GM19397 (cell line): ENCODE results near the gene LILRB3.
"Not testable (repeated sequence)": the region's sequence is repeated elsewhere in the genome, so short reads cannot be mapped to it uniquely, and the experiment has no call there.

Experiments
- ATAC-seq: cut with Tn5 transposase; IDR thresholded peaks from one replicate; pipeline ENCODE4 v1.9.1; 2021; ENCODE audit warnings: mild to moderate bottlenecking, moderate library complexity; ENCODE audit not compliant: unreplicated experiment

Gene LILRB3

GRCh38 chr19:54243809-54244208 lies 21.0 kb upstream of the LILRB3 start:
- ATAC-seq: not testable (repeated sequence)

- not testable (repeated sequence) for ATAC-seq
These were observed 19.8 kb upstream of the LILRB3 start, which contains the start of gene LILRA6 for GRCh38 chr19:54242646-54243045. LILRA6 (minus strand) TSS chr19:54242790.

GRCh38 chr19:54242234-54242633 lies 19.4 kb upstream of the LILRB3 start:
- ATAC-seq: not testable (repeated sequence)

GRCh38 chr19:54240372-54241336 lies 17.8 kb upstream of the LILRB3 start:
- ATAC-seq: not testable (repeated sequence)

- not testable (repeated sequence) for ATAC-seq
These were observed 16.9 kb upstream of the LILRB3 start for GRCh38 chr19:54239491-54240371.

- ATAC-seq: no peak
These were observed 11.1 kb upstream of the LILRB3 start for GRCh38 chr19:54233941-54234340.

GRCh38 chr19:54231077-54231931 lies 8.5 kb upstream of the LILRB3 start:
- ATAC-seq: no peak

GRCh38 chr19:54230031-54230430 lies 7.2 kb upstream of the LILRB3 start:
- no peak for ATAC-seq

GRCh38 chr19:54229146-54229545 lies 6.3 kb upstream of the LILRB3 start:
- ATAC-seq: no peak

GRCh38 chr19:54224619-54225018 lies 1.8 kb upstream of the LILRB3 start:
- ATAC-seq: not testable (repeated sequence)

- not testable (repeated sequence) for ATAC-seq
These were observed 1.1 kb upstream of the LILRB3 start for GRCh38 chr19:54223937-54224281.

- not testable (repeated sequence) for ATAC-seq
These were observed 600 bp upstream of the LILRB3 start for GRCh38 chr19:54223277-54223936.

GRCh38 chr19:54221947-54222346 lies 860 bp downstream of the LILRB3 start:
- ATAC-seq: not testable (repeated sequence)

GRCh38 chr19:54219702-54220101 lies 3.1 kb downstream of the LILRB3 start:
- not testable (repeated sequence) for ATAC-seq

- ATAC-seq: no peak
These were observed 3.7 kb downstream of the LILRB3 start for GRCh38 chr19:54218960-54219661.

GRCh38 chr19:54218259-54218658 lies 4.5 kb downstream of the LILRB3 start:
- ATAC-seq: no peak

GRCh38 chr19:54217517-54218247 lies 5.1 kb downstream of the LILRB3 start:
- ATAC-seq: not testable (repeated sequence)

GRCh38 chr19:54216869-54217268 lies 5.9 kb downstream of the LILRB3 start:
- no peak for ATAC-seq

GRCh38 chr19:54214734-54215133 lies 8.1 kb downstream of the LILRB3 start:
- not testable (repeated sequence) for ATAC-seq
